ENCODE results near the gene FBXL20. TPM values are rescaled to one million over a fixed set of nuclear protein-coding genes. Genes with fewer than 3 reads are reported as not detected.

FBXL20 gene
- total and polyA plus RNA-seq, 10 of the 15 experiments (the other 5 are each of a cell fraction or from before 2014, with no cell fraction given): 1.2 to 8.3 (median 4.4) TPM

DNA sequence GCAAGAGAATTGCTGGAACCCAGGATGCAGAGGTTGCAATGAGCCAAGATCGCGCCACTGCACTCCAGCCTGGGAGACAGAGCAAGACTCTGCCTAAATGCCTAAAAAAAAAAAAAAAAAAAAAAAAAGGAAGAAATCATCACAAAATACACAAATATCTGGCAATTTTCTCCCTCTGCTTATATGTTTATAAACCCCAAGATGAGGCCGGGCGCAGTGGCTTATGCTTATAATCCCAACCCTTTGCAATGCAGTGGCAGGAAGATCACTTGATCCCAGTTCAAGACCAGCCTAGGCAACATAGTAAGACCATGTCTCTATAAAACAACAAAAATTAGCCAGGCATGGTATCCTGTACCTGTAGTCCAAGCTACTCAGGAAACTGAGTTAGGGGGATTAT is 28.2 kb upstream of the FBXL20 start:
- in situ Hi-C loops (cut with MboI) (loop anchor here (25.0 kb wide), 1 partner anchor 1817 kb away; the partner anchor contains the start of gene SYNRG), intact Hi-C loops (cut with micrococcal nuclease; ENCODE audit: unreplicated experiment) (no loop called here)
- Histone ChIP-seq H2AFZ (ENCODE audit: control insufficient read depth, low read depth, low read length) (no peak overlapping the region), H3K9ac (ENCODE audit: control insufficient read depth, insufficient read depth, low read length) (no peak overlapping the region), H3K36me3 (ENCODE audit: control insufficient read depth in 2 of 2, insufficient read depth in 2 of 2, low read length in 1 of 2) (peaks cover 10 to 16% of the 10 kb centered on the region in 2 experiments), H3K27me3 (replicated peaks in 1 of 2; ENCODE audit: control insufficient read depth in 2 of 2, insufficient read depth in 2 of 2, low read length in 1 of 2) (no peaks in the 10 kb centered on the region), H4K20me1 (ENCODE audit: control insufficient read depth, insufficient read depth) (no peaks in the 10 kb centered on the region), H3K79me2 (ENCODE audit: control insufficient read depth, insufficient read depth, low read length) (no peaks in the 10 kb centered on the region), H3K4me3 (no peak overlapping the region), H3K4me1 (ENCODE audit: control insufficient read depth, insufficient read depth, low read length) (no peaks in the 10 kb centered on the region), H3K9me3 (replicated peaks; ENCODE audit: control insufficient read depth, insufficient read depth, low read length) (no peaks in the 10 kb centered on the region), H3K27ac (ENCODE audit: control insufficient read depth, insufficient read depth) (no peak overlapping the region), H3K4me2 (ENCODE audit: control insufficient read depth, insufficient read depth) (no peak overlapping the region)
- ATAC-seq (no peak), DNase-seq (ENCODE audit: low read depth, low spot score) (no peak), FAIRE-seq (no peak)
- 99% methylated on average over 4 of the region's 4 CpGs for whole genome bisulfite sequencing (ENCODE audit: insufficient coverage, insufficient replicate concordance, low lambda C conversion rate, missing lambda C conversion rate)
- SMC1A ChIA-PET (ENCODE audit: uncharacterized antibody, unreplicated experiment): no interaction called here
- POLR2A ChIA-PET: no interaction called here
- no TSS peak for BruUV-seq (replicated peaks)
- RAD21 ChIA-PET (ENCODE audit: unreplicated experiment): no interaction called here
- CTCF ChIA-PET: no interaction called here
- no peak for TF ChIP-seq POU2F2 (IDR thresholded peaks at IDR 0.05; ENCODE audit: borderline replicate concordance, low read depth, low read length)
- TF ChIP-seq, protein P1, sequence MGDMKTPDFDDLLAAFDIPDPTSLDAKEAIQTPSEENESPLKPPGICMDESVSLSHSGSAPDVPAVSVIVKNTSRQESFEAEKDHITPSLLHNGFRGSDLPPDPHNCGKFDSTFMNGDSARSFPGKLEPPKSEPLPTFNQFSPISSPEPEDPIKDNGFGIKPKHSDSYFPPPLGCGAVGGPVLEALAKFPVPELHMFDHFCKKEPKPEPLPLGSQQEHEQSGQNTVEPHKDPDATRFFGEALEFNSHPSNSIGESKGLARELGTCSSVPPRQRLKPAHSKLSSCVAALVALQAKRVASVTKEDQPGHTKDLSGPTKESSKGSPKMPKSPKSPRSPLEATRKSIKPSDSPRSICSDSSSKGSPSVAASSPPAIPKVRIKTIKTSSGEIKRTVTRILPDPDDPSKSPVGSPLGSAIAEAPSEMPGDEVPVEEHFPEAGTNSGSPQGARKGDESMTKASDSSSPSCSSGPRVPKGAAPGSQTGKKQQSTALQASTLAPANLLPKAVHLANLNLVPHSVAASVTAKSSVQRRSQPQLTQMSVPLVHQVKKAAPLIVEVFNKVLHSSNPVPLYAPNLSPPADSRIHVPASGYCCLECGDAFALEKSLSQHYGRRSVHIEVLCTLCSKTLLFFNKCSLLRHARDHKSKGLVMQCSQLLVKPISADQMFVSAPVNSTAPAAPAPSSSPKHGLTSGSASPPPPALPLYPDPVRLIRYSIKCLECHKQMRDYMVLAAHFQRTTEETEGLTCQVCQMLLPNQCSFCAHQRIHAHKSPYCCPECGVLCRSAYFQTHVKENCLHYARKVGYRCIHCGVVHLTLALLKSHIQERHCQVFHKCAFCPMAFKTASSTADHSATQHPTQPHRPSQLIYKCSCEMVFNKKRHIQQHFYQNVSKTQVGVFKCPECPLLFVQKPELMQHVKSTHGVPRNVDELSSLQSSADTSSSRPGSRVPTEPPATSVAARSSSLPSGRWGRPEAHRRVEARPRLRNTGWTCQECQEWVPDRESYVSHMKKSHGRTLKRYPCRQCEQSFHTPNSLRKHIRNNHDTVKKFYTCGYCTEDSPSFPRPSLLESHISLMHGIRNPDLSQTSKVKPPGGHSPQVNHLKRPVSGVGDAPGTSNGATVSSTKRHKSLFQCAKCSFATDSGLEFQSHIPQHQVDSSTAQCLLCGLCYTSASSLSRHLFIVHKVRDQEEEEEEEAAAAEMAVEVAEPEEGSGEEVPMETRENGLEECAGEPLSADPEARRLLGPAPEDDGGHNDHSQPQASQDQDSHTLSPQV (IDR thresholded peaks at IDR 0.05): no peak
- TF ChIP-seq, protein P2, sequence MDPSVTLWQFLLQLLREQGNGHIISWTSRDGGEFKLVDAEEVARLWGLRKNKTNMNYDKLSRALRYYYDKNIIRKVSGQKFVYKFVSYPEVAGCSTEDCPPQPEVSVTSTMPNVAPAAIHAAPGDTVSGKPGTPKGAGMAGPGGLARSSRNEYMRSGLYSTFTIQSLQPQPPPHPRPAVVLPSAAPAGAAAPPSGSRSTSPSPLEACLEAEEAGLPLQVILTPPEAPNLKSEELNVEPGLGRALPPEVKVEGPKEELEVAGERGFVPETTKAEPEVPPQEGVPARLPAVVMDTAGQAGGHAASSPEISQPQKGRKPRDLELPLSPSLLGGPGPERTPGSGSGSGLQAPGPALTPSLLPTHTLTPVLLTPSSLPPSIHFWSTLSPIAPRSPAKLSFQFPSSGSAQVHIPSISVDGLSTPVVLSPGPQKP (IDR thresholded peaks at IDR 0.05; ENCODE audit: low read depth, low read length): no peak
- TF ChIP-seq CREB1 (IDR thresholded peaks at IDR 0.05; ENCODE audit: low read depth): no peak
- TF ChIP-seq, protein P3, sequence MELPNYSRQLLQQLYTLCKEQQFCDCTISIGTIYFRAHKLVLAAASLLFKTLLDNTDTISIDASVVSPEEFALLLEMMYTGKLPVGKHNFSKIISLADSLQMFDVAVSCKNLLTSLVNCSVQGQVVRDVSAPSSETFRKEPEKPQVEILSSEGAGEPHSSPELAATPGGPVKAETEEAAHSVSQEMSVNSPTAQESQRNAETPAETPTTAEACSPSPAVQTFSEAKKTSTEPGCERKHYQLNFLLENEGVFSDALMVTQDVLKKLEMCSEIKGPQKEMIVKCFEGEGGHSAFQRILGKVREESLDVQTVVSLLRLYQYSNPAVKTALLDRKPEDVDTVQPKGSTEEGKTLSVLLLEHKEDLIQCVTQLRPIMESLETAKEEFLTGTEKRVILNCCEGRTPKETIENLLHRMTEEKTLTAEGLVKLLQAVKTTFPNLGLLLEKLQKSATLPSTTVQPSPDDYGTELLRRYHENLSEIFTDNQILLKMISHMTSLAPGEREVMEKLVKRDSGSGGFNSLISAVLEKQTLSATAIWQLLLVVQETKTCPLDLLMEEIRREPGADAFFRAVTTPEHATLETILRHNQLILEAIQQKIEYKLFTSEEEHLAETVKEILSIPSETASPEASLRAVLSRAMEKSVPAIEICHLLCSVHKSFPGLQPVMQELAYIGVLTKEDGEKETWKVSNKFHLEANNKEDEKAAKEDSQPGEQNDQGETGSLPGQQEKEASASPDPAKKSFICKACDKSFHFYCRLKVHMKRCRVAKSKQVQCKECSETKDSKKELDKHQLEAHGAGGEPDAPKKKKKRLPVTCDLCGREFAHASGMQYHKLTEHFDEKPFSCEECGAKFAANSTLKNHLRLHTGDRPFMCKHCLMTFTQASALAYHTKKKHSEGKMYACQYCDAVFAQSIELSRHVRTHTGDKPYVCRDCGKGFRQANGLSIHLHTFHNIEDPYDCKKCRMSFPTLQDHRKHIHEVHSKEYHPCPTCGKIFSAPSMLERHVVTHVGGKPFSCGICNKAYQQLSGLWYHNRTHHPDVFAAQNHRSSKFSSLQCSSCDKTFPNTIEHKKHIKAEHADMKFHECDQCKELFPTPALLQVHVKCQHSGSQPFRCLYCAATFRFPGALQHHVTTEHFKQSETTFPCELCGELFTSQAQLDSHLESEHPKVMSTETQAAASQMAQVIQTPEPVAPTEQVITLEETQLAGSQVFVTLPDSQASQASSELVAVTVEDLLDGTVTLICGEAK (IDR thresholded peaks at IDR 0.05; ENCODE audit: borderline replicate concordance): no peak
- no peak for TF ChIP-seq CBFB (IDR thresholded peaks at IDR 0.05; ENCODE audit: low read depth)
- TF ChIP-seq, protein P4, sequence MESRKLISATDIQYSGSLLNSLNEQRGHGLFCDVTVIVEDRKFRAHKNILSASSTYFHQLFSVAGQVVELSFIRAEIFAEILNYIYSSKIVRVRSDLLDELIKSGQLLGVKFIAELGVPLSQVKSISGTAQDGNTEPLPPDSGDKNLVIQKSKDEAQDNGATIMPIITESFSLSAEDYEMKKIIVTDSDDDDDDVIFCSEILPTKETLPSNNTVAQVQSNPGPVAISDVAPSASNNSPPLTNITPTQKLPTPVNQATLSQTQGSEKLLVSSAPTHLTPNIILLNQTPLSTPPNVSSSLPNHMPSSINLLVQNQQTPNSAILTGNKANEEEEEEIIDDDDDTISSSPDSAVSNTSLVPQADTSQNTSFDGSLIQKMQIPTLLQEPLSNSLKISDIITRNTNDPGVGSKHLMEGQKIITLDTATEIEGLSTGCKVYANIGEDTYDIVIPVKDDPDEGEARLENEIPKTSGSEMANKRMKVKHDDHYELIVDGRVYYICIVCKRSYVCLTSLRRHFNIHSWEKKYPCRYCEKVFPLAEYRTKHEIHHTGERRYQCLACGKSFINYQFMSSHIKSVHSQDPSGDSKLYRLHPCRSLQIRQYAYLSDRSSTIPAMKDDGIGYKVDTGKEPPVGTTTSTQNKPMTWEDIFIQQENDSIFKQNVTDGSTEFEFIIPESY (IDR thresholded peaks at IDR 0.05): no peak
- TF ChIP-seq, protein P5, sequence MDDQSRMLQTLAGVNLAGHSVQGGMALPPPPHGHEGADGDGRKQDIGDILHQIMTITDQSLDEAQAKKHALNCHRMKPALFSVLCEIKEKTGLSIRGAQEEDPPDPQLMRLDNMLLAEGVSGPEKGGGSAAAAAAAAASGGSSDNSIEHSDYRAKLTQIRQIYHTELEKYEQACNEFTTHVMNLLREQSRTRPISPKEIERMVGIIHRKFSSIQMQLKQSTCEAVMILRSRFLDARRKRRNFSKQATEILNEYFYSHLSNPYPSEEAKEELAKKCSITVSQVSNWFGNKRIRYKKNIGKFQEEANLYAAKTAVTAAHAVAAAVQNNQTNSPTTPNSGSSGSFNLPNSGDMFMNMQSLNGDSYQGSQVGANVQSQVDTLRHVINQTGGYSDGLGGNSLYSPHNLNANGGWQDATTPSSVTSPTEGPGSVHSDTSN (IDR thresholded peaks at IDR 0.05; ENCODE audit: insufficient replicate concordance, low read depth, low read length): no peak
- no peak for TF ChIP-seq ASH2L (IDR thresholded peaks at IDR 0.05; ENCODE audit: borderline replicate concordance, low read depth)
- no peak for TF ChIP-seq MTA2 (IDR thresholded peaks at IDR 0.05; ENCODE audit: low read depth)
- TF ChIP-seq MTA3 (IDR thresholded peaks at IDR 0.05; ENCODE audit: borderline replicate concordance, low read length): no peak
- no peak for TF ChIP-seq MYB (IDR thresholded peaks at IDR 0.05; ENCODE audit: borderline replicate concordance, low read depth, low read length)

Measured in GM12878 (cell line).